ENCODE results near the gene SLC22A12.

Gene SLC22A12

DNA sequence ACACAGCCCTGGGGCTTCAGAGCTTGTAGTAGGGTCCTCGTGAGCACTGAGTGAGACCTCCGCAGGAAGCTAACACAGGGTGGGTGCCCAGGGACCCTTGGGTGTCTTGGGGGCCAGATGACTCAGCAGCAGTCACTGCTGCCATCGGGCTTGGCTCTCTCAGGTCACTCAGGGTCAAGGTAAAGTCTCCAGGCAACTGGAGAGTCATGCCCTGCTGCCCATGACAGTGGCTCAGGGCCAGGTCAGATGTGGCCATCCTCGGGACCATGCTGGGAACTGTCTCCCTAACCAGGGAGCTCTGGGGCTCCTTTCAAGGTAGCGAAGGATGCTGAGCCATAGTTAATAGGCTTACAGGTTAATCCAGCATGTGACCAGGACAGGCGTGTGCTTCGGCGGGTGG lies 44.4 kb upstream of the SLC22A12 start:
- TF ChIP-seq, protein P1, sequence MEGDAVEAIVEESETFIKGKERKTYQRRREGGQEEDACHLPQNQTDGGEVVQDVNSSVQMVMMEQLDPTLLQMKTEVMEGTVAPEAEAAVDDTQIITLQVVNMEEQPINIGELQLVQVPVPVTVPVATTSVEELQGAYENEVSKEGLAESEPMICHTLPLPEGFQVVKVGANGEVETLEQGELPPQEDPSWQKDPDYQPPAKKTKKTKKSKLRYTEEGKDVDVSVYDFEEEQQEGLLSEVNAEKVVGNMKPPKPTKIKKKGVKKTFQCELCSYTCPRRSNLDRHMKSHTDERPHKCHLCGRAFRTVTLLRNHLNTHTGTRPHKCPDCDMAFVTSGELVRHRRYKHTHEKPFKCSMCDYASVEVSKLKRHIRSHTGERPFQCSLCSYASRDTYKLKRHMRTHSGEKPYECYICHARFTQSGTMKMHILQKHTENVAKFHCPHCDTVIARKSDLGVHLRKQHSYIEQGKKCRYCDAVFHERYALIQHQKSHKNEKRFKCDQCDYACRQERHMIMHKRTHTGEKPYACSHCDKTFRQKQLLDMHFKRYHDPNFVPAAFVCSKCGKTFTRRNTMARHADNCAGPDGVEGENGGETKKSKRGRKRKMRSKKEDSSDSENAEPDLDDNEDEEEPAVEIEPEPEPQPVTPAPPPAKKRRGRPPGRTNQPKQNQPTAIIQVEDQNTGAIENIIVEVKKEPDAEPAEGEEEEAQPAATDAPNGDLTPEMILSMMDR (IDR thresholded peaks at IDR 0.05; ENCODE audit: extremely low read depth, insufficient read depth, missing control alignments): no peak
- DNase-seq (ENCODE audit: low spot score): no peak
- in situ Hi-C loops (cut with MboI; ENCODE audit: low pct_unique_long_range_greater_than_20kb, low sequenced_read_pairs, unreplicated experiment): no loop called here

DNA sequence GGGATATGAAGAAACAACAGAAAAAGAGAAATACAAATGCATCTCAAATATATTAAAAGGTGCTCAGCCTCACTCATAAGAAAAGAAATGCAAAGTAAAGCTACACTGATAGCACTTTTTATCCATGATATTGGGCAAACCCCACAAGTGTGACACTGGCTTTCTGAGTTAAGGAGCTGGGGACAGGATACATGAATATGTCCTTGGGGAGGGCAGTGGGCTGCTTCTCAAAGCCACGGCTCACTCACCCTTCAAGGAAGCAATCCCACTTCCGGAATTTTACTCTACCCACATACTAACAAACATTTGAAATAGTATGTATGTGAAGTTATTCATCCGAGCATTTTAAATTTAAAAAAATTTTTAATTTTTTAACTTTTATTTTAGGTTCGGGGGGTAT lies 41.1 kb upstream of the SLC22A12 start:
- DNase-seq (ENCODE audit: low spot score): no peak
- TF ChIP-seq, protein P1 (IDR thresholded peaks at IDR 0.05; ENCODE audit: extremely low read depth, insufficient read depth, missing control alignments): no peak
- in situ Hi-C loops (cut with MboI; ENCODE audit: low pct_unique_long_range_greater_than_20kb, low sequenced_read_pairs, unreplicated experiment): no loop called here

DNA sequence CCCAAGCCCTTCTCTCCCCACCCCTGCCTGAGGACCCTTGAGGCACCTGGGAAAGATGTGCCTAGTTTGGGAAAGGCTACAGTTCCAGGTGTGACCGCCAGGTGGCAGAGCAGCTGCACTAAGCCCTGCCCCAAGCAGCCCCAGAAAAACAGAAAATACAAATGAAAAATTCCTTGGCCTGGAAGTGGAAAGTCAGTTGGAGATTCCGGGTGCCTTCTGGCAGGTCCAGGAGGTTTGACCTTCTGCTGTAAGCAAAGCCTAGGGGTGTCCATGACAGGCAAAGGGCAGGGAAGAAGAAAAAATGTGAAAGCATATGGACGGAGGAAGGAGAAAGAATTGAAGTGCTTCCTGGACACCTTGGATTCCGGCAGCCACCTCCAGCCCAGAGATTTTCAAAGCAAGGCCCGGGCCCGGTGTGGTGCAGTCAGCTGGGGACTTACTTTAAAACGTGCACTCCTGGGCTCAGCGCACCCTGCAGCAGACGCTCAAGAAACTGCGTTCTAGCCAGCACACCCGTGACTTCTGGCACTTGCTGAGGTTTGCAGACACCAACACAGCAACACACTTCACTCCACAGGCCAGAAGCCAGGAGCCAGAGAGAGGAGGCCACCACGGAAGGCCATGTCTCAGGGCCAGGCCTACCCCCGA lies 37.3 kb upstream of the SLC22A12 start:
- DNase-seq (ENCODE audit: low spot score): peak; percentile 75
- in situ Hi-C loops (cut with MboI; ENCODE audit: low pct_unique_long_range_greater_than_20kb, low sequenced_read_pairs, unreplicated experiment): no loop called here
- TF ChIP-seq, protein P1 (IDR thresholded peaks at IDR 0.05; ENCODE audit: extremely low read depth, insufficient read depth, missing control alignments): peak; percentile 93

DNA sequence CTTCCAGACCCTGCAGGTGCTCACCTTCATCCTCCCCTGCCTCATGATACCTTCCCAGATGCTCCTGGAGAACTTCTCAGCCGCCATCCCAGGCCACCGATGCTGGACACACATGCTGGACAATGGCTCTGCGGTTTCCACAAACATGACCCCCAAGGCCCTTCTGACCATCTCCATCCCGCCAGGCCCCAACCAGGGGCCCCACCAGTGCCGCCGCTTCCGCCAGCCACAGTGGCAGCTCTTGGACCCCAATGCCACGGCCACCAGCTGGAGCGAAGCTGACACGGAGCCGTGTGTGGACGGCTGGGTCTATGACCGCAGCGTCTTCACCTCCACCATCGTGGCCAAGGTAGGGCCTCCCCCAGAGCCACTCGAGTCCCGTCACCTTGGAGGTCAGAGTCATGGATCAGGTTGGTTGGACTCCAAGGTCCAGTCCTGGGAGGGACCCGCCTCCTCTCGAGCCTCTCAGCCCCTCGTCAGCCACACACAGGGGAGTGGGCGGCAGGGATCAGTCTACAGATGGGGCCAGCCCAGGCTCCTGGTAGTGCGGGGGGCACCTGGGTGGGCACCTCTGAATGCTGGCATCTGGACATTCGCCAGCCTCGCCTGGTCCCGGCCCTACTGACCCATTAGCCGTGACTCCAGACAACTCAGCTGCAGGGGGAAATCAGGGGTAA lies 34.8 kb upstream of the SLC22A12 start:
- DNase-seq (ENCODE audit: low spot score): no peak
- in situ Hi-C loops (cut with MboI; ENCODE audit: low pct_unique_long_range_greater_than_20kb, low sequenced_read_pairs, unreplicated experiment): no loop called here
- TF ChIP-seq, protein P1 (IDR thresholded peaks at IDR 0.05; ENCODE audit: extremely low read depth, insufficient read depth, missing control alignments): no peak

DNA sequence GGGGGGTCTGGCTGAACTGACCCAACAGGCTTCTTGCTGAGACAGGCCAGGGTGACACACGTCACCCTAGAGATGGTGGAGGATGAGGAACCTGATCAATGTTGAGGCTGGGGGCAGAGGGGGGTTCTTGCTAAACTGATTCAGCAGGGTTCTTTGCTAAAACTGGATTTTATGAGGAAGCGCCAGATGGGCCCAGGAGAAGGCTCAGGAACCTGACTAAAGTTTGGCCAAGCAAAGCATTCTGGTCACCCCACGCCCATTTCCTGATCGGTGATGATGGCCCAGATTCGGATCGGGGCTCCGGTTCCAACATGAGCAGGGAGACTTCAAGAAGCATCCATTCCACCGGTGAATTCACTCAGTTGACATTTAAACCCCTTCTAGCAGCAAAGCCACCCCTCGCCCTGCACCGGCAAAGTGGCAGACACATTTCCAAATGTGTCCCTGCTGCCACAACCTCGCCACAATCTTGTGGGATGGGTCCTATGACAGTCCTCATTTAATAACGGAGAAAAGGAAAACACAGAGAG lies 34.2 kb upstream of the SLC22A12 start:
- DNase-seq (ENCODE audit: low spot score): no peak
- TF ChIP-seq, protein P1 (IDR thresholded peaks at IDR 0.05; ENCODE audit: extremely low read depth, insufficient read depth, missing control alignments): no peak
- in situ Hi-C loops (cut with MboI; ENCODE audit: low pct_unique_long_range_greater_than_20kb, low sequenced_read_pairs, unreplicated experiment): no loop called here

DNA sequence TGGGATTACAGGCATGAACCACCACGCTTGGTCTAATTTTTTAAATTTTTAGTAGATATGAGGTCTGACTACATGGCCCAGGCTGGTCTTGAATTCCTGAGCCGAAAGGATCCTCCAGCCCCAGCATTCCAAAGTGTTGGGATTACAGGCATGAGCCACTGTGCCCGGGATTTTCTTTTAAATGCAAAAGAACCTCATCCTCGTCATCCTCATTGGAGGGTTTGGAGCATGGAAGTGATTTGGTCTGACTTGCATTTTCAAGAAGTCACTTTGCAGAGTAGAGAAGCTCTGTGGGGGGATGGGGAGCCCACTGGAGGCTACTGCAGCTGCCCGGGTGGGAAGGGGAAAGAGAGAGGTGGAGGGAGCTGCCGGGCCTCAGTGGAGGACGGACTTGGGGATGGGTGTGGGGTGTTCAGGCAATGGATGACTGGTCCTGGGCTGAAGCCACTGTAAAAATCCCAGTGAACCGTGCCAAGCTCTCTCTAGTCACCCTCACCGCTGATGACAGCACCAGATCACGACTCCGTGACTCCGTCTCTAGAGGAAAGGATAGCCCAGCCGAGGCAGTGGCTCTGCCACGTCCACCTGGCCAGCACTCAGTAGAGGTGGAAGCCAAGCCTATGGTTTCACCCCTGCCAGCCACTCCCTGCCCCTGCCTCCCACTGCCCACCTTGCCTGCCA lies 32.8 kb upstream of the SLC22A12 start:
- in situ Hi-C loops (cut with MboI; ENCODE audit: low pct_unique_long_range_greater_than_20kb, low sequenced_read_pairs, unreplicated experiment): no loop called here
- DNase-seq (ENCODE audit: low spot score): no peak
- TF ChIP-seq, protein P1 (IDR thresholded peaks at IDR 0.05; ENCODE audit: extremely low read depth, insufficient read depth, missing control alignments): no peak

All from GM13977 (cell line).